ENCODE results near the gene CCDC154.

Gene CCDC154

GRCh38 chr16:1395444-1396031 is 48.8 kb downstream of the CCDC154 start:
- Histone ChIP-seq H3F3A (ENCODE audit: insufficient read depth) (no peaks in the 10 kb centered on the region), H4K20me1 (ENCODE audit: low read depth, low read length) (no peaks in the 10 kb centered on the region), H3K9me2 (replicated peaks; ENCODE audit: insufficient read depth, low read length) (no peaks in the 10 kb centered on the region), H2AFZ (ENCODE audit: low read depth, low read length, severe bottlenecking) (no peak overlapping the region), H3K9ac (ENCODE audit: low read length) (no peak overlapping the region), H3K9me3 (ENCODE audit: insufficient read depth, low read length) (no peaks in the 10 kb centered on the region), H3K27ac (ENCODE audit: low read depth, low read length) (no peak overlapping the region), H3K4me2 (ENCODE audit: low read depth, low read length, poor library complexity, severe bottlenecking) (no peak overlapping the region), H3K27me3 (ENCODE audit: low read length) (no peaks in the 10 kb centered on the region), H3K4me3 (ENCODE audit: insufficient read depth, low read length, poor library complexity, severe bottlenecking) (no peak overlapping the region), H3K36me3 (ENCODE audit: low read length) (no peaks in the 10 kb centered on the region), H3K79me2 (ENCODE audit: insufficient read depth, low read length) (no peaks in the 10 kb centered on the region)
- no peak for TF ChIP-seq EZH2phosphoT487 (conservative IDR thresholded peaks at IDR 0.05; ENCODE audit: low read length)
- TF ChIP-seq CTCF (IDR thresholded peaks at IDR 0.05; ENCODE audit: insufficient read depth, low read length, poor library complexity, severe bottlenecking): no peak

GRCh38 chr16:1394367-1394951 is 49.9 kb downstream of the CCDC154 start:
- Histone ChIP-seq H3K4me3 (ENCODE audit: insufficient read depth, low read length, poor library complexity, severe bottlenecking) (no peak overlapping the region), H3K27me3 (ENCODE audit: low read length) (no peaks in the 10 kb centered on the region), H4K20me1 (ENCODE audit: low read depth, low read length) (no peaks in the 10 kb centered on the region), H3K27ac (ENCODE audit: low read depth, low read length) (no peak overlapping the region), H2AFZ (ENCODE audit: low read depth, low read length, severe bottlenecking) (no peak overlapping the region), H3K36me3 (ENCODE audit: low read length) (no peaks in the 10 kb centered on the region), H3K79me2 (ENCODE audit: insufficient read depth, low read length) (no peaks in the 10 kb centered on the region), H3K9me2 (replicated peaks; ENCODE audit: insufficient read depth, low read length) (no peaks in the 10 kb centered on the region), H3K9me3 (ENCODE audit: insufficient read depth, low read length) (no peaks in the 10 kb centered on the region), H3K9ac (ENCODE audit: low read length) (no peak overlapping the region), H3K4me2 (ENCODE audit: low read depth, low read length, poor library complexity, severe bottlenecking) (no peak overlapping the region), H3F3A (ENCODE audit: insufficient read depth) (no peaks in the 10 kb centered on the region)
- TF ChIP-seq CTCF (IDR thresholded peaks at IDR 0.05; ENCODE audit: insufficient read depth, low read length, poor library complexity, severe bottlenecking) (no peak), EZH2phosphoT487 (conservative IDR thresholded peaks at IDR 0.05; ENCODE audit: low read length) (no peak)

GRCh38 chr16:1393613-1394176 is 50.7 kb downstream of the CCDC154 start:
- H3K9ac ChIP-seq (ENCODE audit: low read length): no peak overlapping the region
- no peaks in the 10 kb centered on the region for H3K27me3 ChIP-seq (ENCODE audit: low read length)
- no peak for TF ChIP-seq CTCF (IDR thresholded peaks at IDR 0.05; ENCODE audit: insufficient read depth, low read length, poor library complexity, severe bottlenecking)
- TF ChIP-seq EZH2phosphoT487 (conservative IDR thresholded peaks at IDR 0.05; ENCODE audit: low read length): no peak
- H3K4me3 ChIP-seq (ENCODE audit: insufficient read depth, low read length, poor library complexity, severe bottlenecking): no peak overlapping the region
- no peaks in the 10 kb centered on the region for H3K9me2 ChIP-seq (replicated peaks; ENCODE audit: insufficient read depth, low read length)
- H3K27ac ChIP-seq (ENCODE audit: low read depth, low read length): no peak overlapping the region
- H4K20me1 ChIP-seq (ENCODE audit: low read depth, low read length): no peaks in the 10 kb centered on the region
- H3K9me3 ChIP-seq (ENCODE audit: insufficient read depth, low read length): no peaks in the 10 kb centered on the region
- no peaks in the 10 kb centered on the region for H3F3A ChIP-seq (ENCODE audit: insufficient read depth)
- no peak overlapping the region for H2AFZ ChIP-seq (ENCODE audit: low read depth, low read length, severe bottlenecking)
- H3K79me2 ChIP-seq (ENCODE audit: insufficient read depth, low read length): no peaks in the 10 kb centered on the region
- H3K4me2 ChIP-seq (ENCODE audit: low read depth, low read length, poor library complexity, severe bottlenecking): no peak overlapping the region
- no peaks in the 10 kb centered on the region for H3K36me3 ChIP-seq (ENCODE audit: low read length)
